DND-41 (cell line): ENCODE results near the gene AGAP2.

ENCODE experiments used
- ATAC-seq: fragments of 200-7000 bp; cut with Tn5 transposase; 3 replicates; pipeline ENCODE4 v1.9.1; 2021; ENCODE audit warnings: low read depth; ENCODE audit not compliant: insufficient read depth
- DNase-seq: peaks from one replicate; pipeline ENCODE4 v3.0.0-alpha.2; 2020
- H2AFZ ChIP-seq: 2 replicates; pipeline ENCODE4 v1.6.0; 2012; ENCODE audit warnings: low read depth, low read length
- H3K27ac ChIP-seq: 2 replicates; pipeline ENCODE4 v1.5.1; 2012; ENCODE audit warnings: low read length, inconsistent platforms
- H3K27me3 ChIP-seq: fragments of 200-600 bp; sonication (generic); 2 replicates; pipeline ENCODE4 v1.6.0; 2012; ENCODE audit warnings: low read length, mild to moderate bottlenecking, inconsistent platforms; ENCODE audit not compliant: insufficient read depth, poor library complexity
- H3K36me3 ChIP-seq: 2 replicates; pipeline ENCODE4 v1.5.1; 2012; ENCODE audit warnings: low read length, inconsistent platforms; ENCODE audit not compliant: insufficient read depth
- H3K4me1 ChIP-seq: 2 replicates; pipeline ENCODE4 v1.5.1; 2012; ENCODE audit warnings: mild to moderate bottlenecking, low read length; ENCODE audit not compliant: insufficient read depth
- H3K4me2 ChIP-seq: 2 replicates; pipeline ENCODE4 v1.6.0; 2012; ENCODE audit warnings: mild to moderate bottlenecking, moderate library complexity, low read length, inconsistent platforms; ENCODE audit not compliant: insufficient read depth
- H3K4me3 ChIP-seq, 2 experiments: fragments of 200-600 bp in 1 of 2; shearing (Covaris generic) in 1 of 2; 2 replicates each; pipeline ENCODE4 v1.5.1; 2012 to 2016; ENCODE audit warnings: inconsistent platforms in 2 of 2, low read length in 2 of 2, mild to moderate bottlenecking in 2 of 2, low read depth in 1 of 2, moderate library complexity in 1 of 2
- H3K79me2 ChIP-seq: 2 replicates; pipeline ENCODE4 v1.6.0; 2012; ENCODE audit warnings: low read length, inconsistent platforms; ENCODE audit not compliant: insufficient read depth
- H3K9ac ChIP-seq: 2 replicates; pipeline ENCODE4 v1.6.0; 2012; ENCODE audit warnings: low read depth, mild to moderate bottlenecking, inconsistent platforms, low read length, moderate library complexity
- H3K9me3 ChIP-seq: 2 replicates; pipeline ENCODE4 v1.5.1; 2012; ENCODE audit warnings: low read length, moderate library complexity, mild to moderate bottlenecking, inconsistent platforms; ENCODE audit not compliant: insufficient read depth, severe bottlenecking
- H4K20me1 ChIP-seq: 2 replicates; pipeline ENCODE4 v1.6.0; 2012; ENCODE audit warnings: low read length; ENCODE audit not compliant: insufficient read depth
- EZH2 ChIP-seq: IDR thresholded peaks from 3 replicates; pipeline ENCODE4 v1.6.1; 2012; ENCODE audit warnings: borderline replicate concordance, low read depth, mild to moderate bottlenecking, moderate library complexity, low read length, inconsistent platforms; ENCODE audit not compliant: severe bottlenecking
- TF ChIP-seq, protein P1 (sequence below): IDR thresholded peaks from 2 replicates; pipeline ENCODE4 v1.5.1; 2012; ENCODE audit warnings: borderline replicate concordance, low read length, moderate library complexity, mild to moderate bottlenecking; ENCODE audit not compliant: poor library complexity, severe bottlenecking; ENCODE audit errors: extremely low read depth

Gene AGAP2

DNA sequence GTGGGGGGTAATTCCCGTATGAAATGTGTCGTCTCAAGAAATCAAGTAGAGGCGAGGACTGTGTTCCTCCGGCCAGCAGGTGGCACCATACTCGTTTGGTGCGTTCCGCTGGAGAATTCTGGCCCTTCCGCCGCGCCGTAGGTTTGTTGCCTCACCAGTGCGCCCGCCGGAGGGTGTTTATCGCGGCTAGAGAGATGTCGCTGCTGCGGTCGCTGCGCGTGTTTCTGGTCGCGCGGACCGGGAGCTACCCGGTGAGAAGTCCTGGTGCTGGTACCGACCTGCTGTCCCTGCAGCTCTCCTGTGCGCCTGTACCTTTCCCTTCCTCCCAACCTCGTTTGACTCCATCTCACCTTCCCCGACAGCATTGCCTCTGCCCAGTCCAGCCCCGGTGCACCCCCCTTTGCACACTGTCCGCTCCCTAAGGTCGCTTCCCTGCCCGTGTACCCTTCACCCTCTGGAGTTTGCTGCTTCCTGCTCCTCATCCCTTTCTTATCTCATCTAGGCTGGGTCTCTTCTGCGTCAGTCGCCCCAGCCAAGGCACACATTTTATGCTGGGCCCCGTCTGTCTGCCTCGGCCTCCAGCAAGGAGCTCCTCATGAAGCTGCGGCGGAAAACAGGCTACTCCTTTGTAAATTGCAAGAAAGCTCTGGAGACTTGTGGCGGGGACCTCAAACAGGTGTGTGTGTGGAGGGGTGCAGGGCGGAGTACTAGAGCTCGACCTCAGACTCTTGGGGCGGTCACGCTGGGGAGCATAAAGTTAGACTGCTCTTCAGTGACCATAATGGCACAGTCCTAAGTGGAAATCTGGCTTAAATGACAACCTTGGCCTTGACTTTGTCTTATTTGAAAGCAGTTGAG is 44.3 kb upstream of the AGAP2 start, which contains the start of gene TSFM:
Gene TSFM, plus strand, starts transcription at position 180 of the 858 bp plus-strand sequence. Its CDS starts 15 bp downstream, at position 195.
- peak; percentile 95 for DNase-seq
- Histone ChIP-seq H3K9ac (peak within 1 kb of the TSS; percentile 74), H3K27me3 (no peaks in the 10 kb centered on the region), H3K27ac (peak within 1 kb of the TSS; percentile 80), H3K4me1 (peaks cover 35% of the 10 kb centered on the region), H3K79me2 (peaks cover 22% of the 10 kb centered on the region), H3K36me3 (peaks cover 43% of the 10 kb centered on the region), H3K4me3 (peak within 1 kb of the TSS; percentile 87 to 88), H3K9me3 (no peaks in the 10 kb centered on the region), H3K4me2 (peak within 1 kb of the TSS; percentile 72), H4K20me1 (no peaks in the 10 kb centered on the region; the same call in 1 of the 2 replicates), H2AFZ (peak within 1 kb of the TSS; percentile 87)
- no peak for TF ChIP-seq EZH2
- TF ChIP-seq, protein P1, sequence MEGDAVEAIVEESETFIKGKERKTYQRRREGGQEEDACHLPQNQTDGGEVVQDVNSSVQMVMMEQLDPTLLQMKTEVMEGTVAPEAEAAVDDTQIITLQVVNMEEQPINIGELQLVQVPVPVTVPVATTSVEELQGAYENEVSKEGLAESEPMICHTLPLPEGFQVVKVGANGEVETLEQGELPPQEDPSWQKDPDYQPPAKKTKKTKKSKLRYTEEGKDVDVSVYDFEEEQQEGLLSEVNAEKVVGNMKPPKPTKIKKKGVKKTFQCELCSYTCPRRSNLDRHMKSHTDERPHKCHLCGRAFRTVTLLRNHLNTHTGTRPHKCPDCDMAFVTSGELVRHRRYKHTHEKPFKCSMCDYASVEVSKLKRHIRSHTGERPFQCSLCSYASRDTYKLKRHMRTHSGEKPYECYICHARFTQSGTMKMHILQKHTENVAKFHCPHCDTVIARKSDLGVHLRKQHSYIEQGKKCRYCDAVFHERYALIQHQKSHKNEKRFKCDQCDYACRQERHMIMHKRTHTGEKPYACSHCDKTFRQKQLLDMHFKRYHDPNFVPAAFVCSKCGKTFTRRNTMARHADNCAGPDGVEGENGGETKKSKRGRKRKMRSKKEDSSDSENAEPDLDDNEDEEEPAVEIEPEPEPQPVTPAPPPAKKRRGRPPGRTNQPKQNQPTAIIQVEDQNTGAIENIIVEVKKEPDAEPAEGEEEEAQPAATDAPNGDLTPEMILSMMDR: peak; percentile 98
- ATAC-seq: peak; percentile 95

- peak overlapping the region; percentile 55 for H2AFZ ChIP-seq
- peaks cover 22% of the 10 kb centered on the region for H3K79me2 ChIP-seq
- H3K27me3 ChIP-seq: no peaks in the 10 kb centered on the region
- no peaks in the 10 kb centered on the region; the same call in 1 of the 2 replicates for H4K20me1 ChIP-seq
- H3K4me2 ChIP-seq: peak overlapping the region; percentile 72
- peak overlapping the region; percentile 55 for H3K27ac ChIP-seq
- H3K4me1 ChIP-seq: peaks cover 35% of the 10 kb centered on the region
- DNase-seq (no peak), ATAC-seq (peak; percentile 3; the same call in 1 of the 3 replicates)
- H3K36me3 ChIP-seq: peaks cover 37% of the 10 kb centered on the region
- H3K9me3 ChIP-seq: no peaks in the 10 kb centered on the region
- peak overlapping the region in 1 of 2 experiments; percentile 88; a peak in 2 of 4 replicates for H3K4me3 ChIP-seq
- TF ChIP-seq, protein P1: no peak
- TF ChIP-seq EZH2: no peak
- H3K9ac ChIP-seq: peak overlapping the region; percentile 74
These were observed 43.7 kb upstream of the AGAP2 start for GRCh38 chr12:57782243-57782607.

DNA sequence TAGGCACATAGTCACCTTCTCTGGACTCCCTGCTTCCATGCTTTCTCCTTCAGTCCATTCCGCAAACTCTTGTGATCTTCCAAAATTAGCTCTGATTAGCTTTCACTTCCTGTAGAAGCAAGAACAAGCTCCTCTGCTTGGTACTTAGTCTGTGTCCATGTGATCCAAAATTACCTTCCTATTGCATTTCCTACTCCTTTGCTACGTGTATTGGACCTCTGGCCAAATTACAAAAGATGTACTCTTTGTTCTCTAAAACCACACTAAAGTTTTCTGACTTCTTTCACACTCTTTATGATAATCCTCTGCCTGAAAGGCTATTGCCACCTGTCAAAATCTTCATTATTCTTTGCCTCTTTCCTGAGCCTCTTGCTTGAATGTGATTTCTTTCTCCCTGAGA is 43.3 kb upstream of the AGAP2 start:
- 0 out of 2 replicates have a peak overlapping the region, but pooled peaks have one; percentile 74 for H3K9ac ChIP-seq
- peak overlapping the region; percentile 55 for H2AFZ ChIP-seq
- H3K4me2 ChIP-seq: peak overlapping the region; percentile 72; the same call in 1 of the 2 replicates
- peaks cover 33% of the 10 kb centered on the region for H3K36me3 ChIP-seq
- H3K27ac ChIP-seq: peak overlapping the region; percentile 55; the same call in 1 of the 2 replicates
- TF ChIP-seq, protein P1: no peak
- TF ChIP-seq EZH2: no peak
- ATAC-seq: no peak
- H3K4me3 ChIP-seq: no peak overlapping the region
- no peaks in the 10 kb centered on the region; the same call in 1 of the 2 replicates for H4K20me1 ChIP-seq
- DNase-seq: no peak
- no peaks in the 10 kb centered on the region for H3K27me3 ChIP-seq
- H3K9me3 ChIP-seq: no peaks in the 10 kb centered on the region
- peaks cover 35% of the 10 kb centered on the region for H3K4me1 ChIP-seq
- H3K79me2 ChIP-seq: peaks cover 22% of the 10 kb centered on the region
